Endothelial cell of umbilical vein (primary cell): ENCODE results near the gene CTPS1.
A peak's percentile ranks its signal among the peaks of the same experiment; 100 is the strongest.

ENCODE experiments used
- CTCF ChIP-seq, 2 donors: IDR thresholded peaks; 1 replicate in 1 of 2; 2 replicates in 1 of 2; pipeline ENCODE4 v1.5.1; 2011; ENCODE audit warnings: low read length in 2 of 2, mild to moderate bottlenecking in 2 of 2, moderate library complexity in 2 of 2, control low read depth in 1 of 2, inconsistent platforms in 1 of 2, low read depth in 1 of 2; ENCODE audit not compliant: insufficient read depth in 1 of 2; ENCODE audit errors: extremely low read depth in 1 of 2
- EZH2 ChIP-seq: IDR thresholded peaks from 2 replicates; pipeline ENCODE4 v1.6.1; 2012; ENCODE audit warnings: borderline replicate concordance, low read depth, mild to moderate bottlenecking, moderate library complexity, low read length, inconsistent platforms; ENCODE audit not compliant: severe bottlenecking
- FOS ChIP-seq: IDR thresholded peaks from 2 replicates; pipeline ENCODE4 v1.6.1; 2011; ENCODE audit warnings: mild to moderate bottlenecking, low read length, moderate library complexity, borderline replicate concordance; ENCODE audit not compliant: insufficient read depth
- MAX ChIP-seq: IDR thresholded peaks from 2 replicates; pipeline ENCODE4 v1.6.1; 2011; ENCODE audit not compliant: insufficient read depth, insufficient read length
- MYC ChIP-seq: IDR thresholded peaks from one replicate; pipeline ENCODE4 v1.6.1; 2011; ENCODE audit warnings: mild to moderate bottlenecking, low read depth, low read length
- POLR2A ChIP-seq: IDR thresholded peaks from 2 replicates; pipeline ENCODE4 v1.6.1; 2012; ENCODE audit warnings: low read depth, mild to moderate bottlenecking, control low read depth, low read length
- POLR2AphosphoS5 ChIP-seq: IDR thresholded peaks from 2 replicates; pipeline ENCODE4 v1.6.1; 2012; ENCODE audit warnings: low read depth, mild to moderate bottlenecking, control low read depth, low read length, moderate library complexity; ENCODE audit not compliant: insufficient read depth

GRCh38 chr1:40984066-40984465 lies 4.6 kb downstream of the CTPS1 start:
- no peak for TF ChIP-seq CTCF (IDR thresholded peaks at IDR 0.05; ENCODE audit: extremely low read depth in 1 of 2, insufficient read depth in 1 of 2, low read depth in 1 of 2, low read length in 2 of 2)
- no peak for TF ChIP-seq EZH2
- no peak for TF ChIP-seq POLR2A
- peak; percentile 64 for TF ChIP-seq FOS
- no peak for TF ChIP-seq MAX
- TF ChIP-seq POLR2AphosphoS5 = no peak
- no peak for TF ChIP-seq MYC
